HFF-Myc (cell line): ENCODE data around the gene MIB1.
A peak's percentile ranks its signal among the peaks of the same experiment; 100 is the strongest.
"Not testable (repeated sequence)": the region's sequence is repeated elsewhere in the genome, so short reads cannot be mapped to it uniquely, and the experiment has no call there.

ENCODE experiments used
- DNase-seq: peaks from one replicate; pipeline ENCODE4 v3.0.0-alpha.2; 2011; ENCODE audit warnings: low read depth; ENCODE audit errors: extremely low read depth
- H3K4me3 ChIP-seq: replicated peaks from 2 replicates; pipeline ENCODE4 v1.5.1; 2011; ENCODE audit warnings: low read depth, mild to moderate bottlenecking, control low read depth, low read length
- TF ChIP-seq, protein P1 (sequence below): IDR thresholded peaks from 2 replicates; pipeline ENCODE4 v1.5.1; 2012; ENCODE audit warnings: mild to moderate bottlenecking, low read depth, low read length, control low read depth; ENCODE audit errors: missing control alignments

Gene MIB1

DNA sequence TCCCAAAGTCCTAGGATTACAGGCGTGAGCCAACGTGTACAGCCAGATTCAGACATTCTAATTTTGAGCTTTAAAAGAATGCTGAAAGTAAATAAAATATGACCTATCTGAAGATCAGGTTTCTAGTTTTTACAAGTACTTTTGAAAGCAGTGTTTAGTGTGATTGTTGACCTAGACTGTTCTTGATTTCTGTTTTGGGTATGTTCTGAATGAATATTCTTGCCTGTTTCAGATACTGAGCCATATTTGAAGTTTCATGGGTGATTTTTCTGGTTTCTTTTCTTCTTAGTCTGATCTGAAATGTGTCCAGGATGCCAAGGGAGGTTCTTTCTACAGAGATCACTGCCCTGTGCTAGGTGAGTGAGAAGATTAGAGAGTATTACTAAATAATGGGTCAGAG is 37.2 kb downstream of the MIB1 start:
- no peak for DNase-seq
- TF ChIP-seq, protein P1, sequence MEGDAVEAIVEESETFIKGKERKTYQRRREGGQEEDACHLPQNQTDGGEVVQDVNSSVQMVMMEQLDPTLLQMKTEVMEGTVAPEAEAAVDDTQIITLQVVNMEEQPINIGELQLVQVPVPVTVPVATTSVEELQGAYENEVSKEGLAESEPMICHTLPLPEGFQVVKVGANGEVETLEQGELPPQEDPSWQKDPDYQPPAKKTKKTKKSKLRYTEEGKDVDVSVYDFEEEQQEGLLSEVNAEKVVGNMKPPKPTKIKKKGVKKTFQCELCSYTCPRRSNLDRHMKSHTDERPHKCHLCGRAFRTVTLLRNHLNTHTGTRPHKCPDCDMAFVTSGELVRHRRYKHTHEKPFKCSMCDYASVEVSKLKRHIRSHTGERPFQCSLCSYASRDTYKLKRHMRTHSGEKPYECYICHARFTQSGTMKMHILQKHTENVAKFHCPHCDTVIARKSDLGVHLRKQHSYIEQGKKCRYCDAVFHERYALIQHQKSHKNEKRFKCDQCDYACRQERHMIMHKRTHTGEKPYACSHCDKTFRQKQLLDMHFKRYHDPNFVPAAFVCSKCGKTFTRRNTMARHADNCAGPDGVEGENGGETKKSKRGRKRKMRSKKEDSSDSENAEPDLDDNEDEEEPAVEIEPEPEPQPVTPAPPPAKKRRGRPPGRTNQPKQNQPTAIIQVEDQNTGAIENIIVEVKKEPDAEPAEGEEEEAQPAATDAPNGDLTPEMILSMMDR = no peak
- H3K4me3 ChIP-seq = no peak overlapping the region

DNA sequence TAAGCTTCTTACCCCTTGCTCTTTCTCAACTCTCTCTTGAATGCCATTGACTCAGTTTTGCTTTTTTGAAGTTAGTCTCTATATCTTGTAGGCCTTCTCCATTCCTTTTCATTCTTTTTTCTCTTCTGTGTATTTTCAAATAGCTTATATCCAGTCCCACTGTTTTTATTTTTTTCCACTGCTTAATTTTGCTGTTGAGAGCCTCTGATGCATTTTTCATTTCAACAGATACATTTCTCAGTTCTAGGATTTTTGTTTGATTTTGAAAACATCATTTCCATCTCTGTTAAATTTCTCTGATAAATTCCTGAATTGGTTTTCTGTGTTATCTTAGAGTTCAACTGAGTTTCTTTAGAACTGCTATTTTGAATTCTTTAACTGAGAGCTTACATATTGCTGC is 45.9 kb downstream of the MIB1 start:
- TF ChIP-seq, protein P1 = no peak
- DNase-seq = no peak
- H3K4me3 ChIP-seq = no peak overlapping the region

DNA sequence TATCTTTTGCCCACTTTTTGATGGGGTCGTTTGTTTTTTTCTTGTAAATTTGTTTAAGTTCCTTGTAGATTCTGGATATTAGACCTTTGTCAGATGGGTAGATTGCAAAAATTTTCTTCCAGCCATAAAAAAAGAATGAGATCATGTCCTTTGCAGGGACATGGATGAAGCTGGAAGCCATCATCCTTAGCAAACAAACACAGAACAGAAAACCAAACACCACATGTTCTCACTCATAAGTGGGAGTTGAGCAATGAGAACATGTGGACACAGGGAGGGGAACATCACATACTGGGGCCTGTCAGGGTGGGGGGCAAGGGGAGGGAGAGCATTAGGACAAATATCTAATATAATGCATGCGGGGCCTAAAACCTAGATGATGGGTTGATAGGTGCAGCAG is 55.5 kb downstream of the MIB1 start:
- DNase-seq, H3K4me3 ChIP-seq: not testable (repeated sequence)

DNA sequence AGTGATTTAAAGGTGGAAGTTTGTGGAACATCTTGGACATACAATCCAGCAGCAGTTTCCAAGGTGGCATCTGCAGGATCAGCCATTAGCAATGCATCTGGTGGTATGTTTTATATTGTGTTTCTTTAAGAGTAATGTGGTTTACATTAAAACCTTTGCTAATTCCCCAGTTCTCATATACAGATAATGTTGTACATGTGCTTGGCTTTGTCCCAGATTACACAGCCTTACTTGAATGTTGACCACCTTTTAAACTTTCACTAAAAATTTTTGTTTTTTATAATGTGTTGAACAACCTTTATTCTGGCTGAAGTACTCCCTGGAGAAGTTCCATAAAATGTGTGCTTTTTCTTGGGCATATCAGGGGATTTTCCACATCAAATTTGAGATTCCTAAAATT is 57.5 kb downstream of the MIB1 start:
- peak; percentile 62 for DNase-seq
- TF ChIP-seq, protein P1 = no peak
- no peak overlapping the region for H3K4me3 ChIP-seq

DNA sequence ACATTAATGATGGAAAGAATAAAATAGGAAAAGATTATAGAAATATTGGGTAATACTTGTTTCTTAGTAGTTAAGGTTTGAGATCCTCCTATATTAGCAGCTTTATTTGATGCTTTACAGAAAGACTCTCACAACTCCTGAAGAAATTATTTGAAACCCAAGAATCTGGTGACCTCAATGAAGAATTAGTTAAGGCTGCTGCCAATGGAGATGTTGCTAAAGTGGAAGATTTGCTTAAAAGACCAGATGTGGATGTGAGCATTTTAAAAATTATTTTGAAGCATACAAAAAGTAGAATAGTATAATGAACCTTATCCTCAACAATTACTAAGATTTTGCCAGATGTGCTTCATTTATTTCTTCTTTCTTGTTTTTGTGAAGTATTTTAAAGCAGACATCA is 59.1 kb downstream of the MIB1 start:
- no peak overlapping the region for H3K4me3 ChIP-seq
- no peak for DNase-seq
- TF ChIP-seq, protein P1 = no peak

DNA sequence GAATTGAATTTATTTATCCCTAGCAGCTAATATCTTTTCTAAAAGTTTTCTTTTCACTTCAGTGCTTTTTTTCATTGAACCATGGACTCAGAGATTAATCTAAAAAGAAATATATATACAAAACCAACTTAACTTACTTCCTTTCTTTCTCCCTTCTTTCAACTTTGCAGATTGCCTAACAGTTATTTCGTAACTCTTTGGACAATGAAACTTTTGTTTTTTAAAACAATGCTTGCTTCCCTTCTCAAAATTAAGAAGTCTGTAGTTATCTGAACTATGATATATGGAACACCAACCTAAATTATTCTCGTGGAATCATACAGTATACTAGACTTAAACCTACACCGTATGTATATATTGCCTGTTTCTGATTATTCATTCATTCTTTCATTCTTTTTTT is 62.9 kb downstream of the MIB1 start:
- DNase-seq = no peak
- TF ChIP-seq, protein P1 = no peak
- no peak overlapping the region for H3K4me3 ChIP-seq

DNA sequence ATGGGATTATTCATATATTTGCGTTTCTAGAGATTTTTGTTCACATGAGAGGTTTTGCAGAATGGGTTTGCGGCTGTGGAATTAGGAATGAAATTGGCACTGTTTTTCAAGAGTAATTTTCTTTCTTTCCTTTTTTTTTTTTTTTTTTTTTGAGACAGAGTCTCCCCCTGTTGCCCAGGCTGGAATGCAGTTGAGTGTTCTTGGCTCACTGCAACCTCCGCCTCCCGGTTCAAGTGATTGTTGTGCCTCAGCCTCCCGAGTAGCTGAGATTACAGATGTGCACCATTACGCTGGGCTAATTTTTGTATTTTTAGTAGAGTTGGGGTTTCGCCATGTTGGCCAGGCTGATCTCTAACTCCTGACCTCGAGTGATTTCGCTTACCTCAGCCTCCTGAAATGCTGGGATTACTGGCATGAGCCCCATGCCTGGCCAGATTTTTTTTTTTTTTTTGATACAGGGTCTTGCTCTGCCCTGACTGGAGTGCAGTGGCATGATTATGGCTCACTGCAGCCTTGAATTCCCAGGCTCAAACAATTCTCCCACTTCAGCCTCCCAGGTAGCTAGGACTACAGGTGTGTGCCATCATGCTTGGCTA is 65.3 kb downstream of the MIB1 start:
- no peak overlapping the region for H3K4me3 ChIP-seq
- DNase-seq = no peak
- TF ChIP-seq, protein P1 = no peak
